ENCODE results near the gene COL23A1.

DNA sequence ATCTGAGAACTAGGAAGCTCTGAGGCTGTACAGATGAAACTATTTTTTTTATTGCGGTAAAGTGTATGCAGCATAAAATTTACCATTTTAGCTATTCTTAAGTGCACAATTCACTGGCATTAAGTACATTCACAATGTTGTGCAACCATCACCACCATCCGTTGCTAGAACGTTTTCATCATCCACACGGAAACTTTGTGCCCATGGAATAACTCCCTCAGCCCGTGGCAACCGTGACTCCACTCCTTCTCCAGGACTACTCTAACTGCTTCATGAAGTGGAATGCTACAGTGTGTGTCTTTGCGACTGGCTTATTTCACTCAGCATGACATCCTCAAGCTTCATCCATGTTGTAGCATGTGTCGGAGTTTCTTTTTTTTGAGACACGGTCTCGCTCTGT, 57.1 kb downstream of the COL23A1 start:
- TF ChIP-seq, protein P1, sequence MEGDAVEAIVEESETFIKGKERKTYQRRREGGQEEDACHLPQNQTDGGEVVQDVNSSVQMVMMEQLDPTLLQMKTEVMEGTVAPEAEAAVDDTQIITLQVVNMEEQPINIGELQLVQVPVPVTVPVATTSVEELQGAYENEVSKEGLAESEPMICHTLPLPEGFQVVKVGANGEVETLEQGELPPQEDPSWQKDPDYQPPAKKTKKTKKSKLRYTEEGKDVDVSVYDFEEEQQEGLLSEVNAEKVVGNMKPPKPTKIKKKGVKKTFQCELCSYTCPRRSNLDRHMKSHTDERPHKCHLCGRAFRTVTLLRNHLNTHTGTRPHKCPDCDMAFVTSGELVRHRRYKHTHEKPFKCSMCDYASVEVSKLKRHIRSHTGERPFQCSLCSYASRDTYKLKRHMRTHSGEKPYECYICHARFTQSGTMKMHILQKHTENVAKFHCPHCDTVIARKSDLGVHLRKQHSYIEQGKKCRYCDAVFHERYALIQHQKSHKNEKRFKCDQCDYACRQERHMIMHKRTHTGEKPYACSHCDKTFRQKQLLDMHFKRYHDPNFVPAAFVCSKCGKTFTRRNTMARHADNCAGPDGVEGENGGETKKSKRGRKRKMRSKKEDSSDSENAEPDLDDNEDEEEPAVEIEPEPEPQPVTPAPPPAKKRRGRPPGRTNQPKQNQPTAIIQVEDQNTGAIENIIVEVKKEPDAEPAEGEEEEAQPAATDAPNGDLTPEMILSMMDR (IDR thresholded peaks at IDR 0.05): no peak
- TF ChIP-seq POLR2AphosphoS5 (IDR thresholded peaks at IDR 0.05) (no peak), POLR2A (IDR thresholded peaks at IDR 0.05; ENCODE audit: low read depth) (no peak), EP300 (IDR thresholded peaks at IDR 0.05) (no peak)
